ENCODE results near the gene PABPN1.
A peak's percentile ranks its signal among the peaks of the same experiment; 100 is the strongest.

The PABPN1 gene

GRCh38 chr14:23310546-23310945, 10.7 kb upstream of the PABPN1 start:
- no peak for DNase-seq (ENCODE audit: low read depth)
- no peak for TF ChIP-seq CTCF (conservative IDR thresholded peaks at IDR 0.05; ENCODE audit: control insufficient read depth, insufficient read depth, low read depth, low read length)
- H3K4me3 ChIP-seq (ENCODE audit: control insufficient read depth, low read depth, low read length): no peak overlapping the region

DNA sequence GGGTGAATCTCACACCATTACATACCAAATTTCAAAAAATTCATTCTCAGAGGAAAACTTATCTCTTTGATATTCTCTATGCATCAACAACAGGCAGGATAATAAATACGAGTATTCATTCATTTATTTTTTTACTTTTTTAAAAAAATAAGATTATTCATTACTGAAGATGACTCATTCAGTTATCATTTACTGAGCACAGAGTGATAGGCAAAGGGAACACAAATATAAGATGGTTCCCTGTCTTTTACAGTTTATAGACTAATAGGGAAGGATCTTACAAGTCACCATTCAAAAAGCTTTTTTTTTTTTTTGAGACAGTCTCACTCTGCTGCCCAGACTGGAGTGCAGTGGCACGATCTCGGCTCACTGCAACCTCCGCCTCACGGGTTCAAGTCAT, 5.0 kb upstream of the PABPN1 start:
- DNase-seq (ENCODE audit: low read depth): no peak
- TF ChIP-seq CTCF (conservative IDR thresholded peaks at IDR 0.05; ENCODE audit: control insufficient read depth, insufficient read depth, low read depth, low read length): no peak
- no peak overlapping the region for H3K4me3 ChIP-seq (ENCODE audit: control insufficient read depth, low read depth, low read length)

- TF ChIP-seq CTCF (conservative IDR thresholded peaks at IDR 0.05; ENCODE audit: control insufficient read depth, insufficient read depth, low read depth, low read length): no peak
- H3K4me3 ChIP-seq (ENCODE audit: control insufficient read depth, low read depth, low read length): no peak overlapping the region
- no peak for DNase-seq (ENCODE audit: low read depth)
Observed at GRCh38 chr14:23319746-23320583, 1.3 kb upstream of the PABPN1 start.

- H3K4me3 ChIP-seq (ENCODE audit: control insufficient read depth, low read depth, low read length): peak overlapping the region; percentile 90
- DNase-seq (ENCODE audit: low read depth): peak; percentile 58
- no peak for TF ChIP-seq CTCF (conservative IDR thresholded peaks at IDR 0.05; ENCODE audit: control insufficient read depth, insufficient read depth, low read depth, low read length)
Observed at GRCh38 chr14:23321572-23322547, 603 bp downstream of the PABPN1 start.

DNA sequence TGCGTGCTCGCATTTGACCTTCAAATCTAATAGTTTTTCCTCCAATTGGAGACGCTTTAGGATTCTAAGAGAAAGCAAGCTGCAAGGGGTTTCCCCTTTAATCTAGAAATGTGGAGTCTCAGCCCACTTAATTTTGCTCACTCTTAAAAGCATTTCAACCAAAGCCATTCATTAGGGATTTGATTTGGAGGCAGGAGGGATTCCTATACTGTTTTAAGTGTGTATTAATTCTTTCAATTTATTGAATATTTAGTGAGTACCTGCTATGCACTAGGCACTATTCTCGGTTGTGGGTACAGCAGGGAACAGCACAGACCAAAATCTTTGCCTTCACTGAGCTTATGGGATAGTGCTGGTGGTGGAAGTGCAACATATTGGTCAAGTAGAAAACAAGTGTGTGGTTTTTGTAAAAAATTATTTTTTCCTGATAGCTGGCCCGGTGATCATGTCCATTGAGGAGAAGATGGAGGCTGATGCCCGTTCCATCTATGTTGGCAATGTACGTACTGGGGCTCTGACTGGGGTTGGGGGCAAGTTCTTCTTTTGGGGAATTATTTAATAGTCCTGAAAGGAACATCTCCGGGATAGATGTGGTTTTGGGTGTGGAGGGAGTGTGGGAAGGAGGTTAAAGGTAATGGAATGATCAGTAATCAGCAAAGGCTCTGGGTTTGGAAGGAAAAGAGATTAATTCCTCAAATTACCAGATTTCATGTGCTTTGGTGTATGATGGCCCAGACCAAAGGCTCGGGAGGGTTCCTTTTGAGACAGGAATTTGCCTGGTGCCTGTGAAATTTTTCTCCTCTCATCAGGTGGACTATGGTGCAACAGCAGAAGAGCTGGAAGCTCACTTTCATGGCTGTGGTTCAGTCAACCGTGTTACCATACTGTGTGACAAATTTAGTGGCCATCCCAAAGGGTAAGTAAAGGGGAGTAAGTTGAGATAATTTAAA, 1.6 kb downstream of the PABPN1 start:
- TF ChIP-seq CTCF (conservative IDR thresholded peaks at IDR 0.05; ENCODE audit: control insufficient read depth, insufficient read depth, low read depth, low read length): no peak
- peak overlapping the region; percentile 90 for H3K4me3 ChIP-seq (ENCODE audit: control insufficient read depth, low read depth, low read length)
- no peak for DNase-seq (ENCODE audit: low read depth)
